8988T (cell line): ENCODE results near the gene TPP2.

Experiments used
- DNase-seq: peaks from one replicate; pipeline ENCODE4 v3.0.0; 2011

Gene TPP2

DNA sequence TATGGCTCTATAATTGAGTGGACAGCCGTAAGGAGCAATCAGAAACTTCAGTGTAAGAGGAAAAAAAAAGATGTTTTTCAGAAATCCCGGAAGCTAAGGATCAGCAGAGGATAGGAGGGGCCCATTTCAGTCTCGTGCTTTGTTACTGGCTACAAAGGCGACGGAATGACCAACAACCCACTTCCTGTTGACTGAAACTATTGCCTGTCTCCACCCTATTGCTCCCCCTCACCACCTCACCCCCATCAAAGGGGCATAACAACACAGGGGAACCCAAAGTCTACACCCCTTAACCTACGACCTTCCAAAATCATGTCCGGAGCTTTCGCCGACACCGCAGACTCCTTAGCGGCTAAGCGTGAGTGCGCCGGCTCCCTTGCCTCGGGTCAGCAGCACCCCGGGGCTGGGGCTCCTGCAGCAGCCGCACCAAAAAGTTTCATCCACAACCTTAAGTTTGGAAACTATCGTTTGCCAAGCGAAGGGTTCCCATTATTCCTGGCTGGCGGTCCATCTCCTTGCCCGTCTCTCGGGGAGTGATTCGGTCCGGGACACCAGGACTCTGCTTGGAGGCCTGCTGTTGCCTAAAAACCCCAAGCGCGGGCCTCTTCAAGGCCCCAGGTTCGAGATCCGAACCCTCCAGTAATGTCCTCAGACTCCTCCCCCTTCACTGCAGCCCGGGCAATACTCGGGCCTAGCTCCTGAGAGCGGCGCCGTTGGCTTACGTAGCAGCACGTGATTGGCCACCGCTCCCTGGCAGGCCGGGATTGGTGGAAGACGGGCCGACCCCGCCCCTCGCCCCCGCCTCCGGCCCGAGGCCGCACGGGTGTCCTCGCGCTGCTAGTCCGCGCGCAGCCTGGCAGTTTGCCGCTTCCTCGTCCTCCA lies at the start of gene TPP2:
Gene TPP2, plus strand, starts transcription at position 840 of the 882 bp plus-strand sequence. CDS start 53 bp downstream, outside the sequence.
- DNase-seq: peak; percentile 90

DNA sequence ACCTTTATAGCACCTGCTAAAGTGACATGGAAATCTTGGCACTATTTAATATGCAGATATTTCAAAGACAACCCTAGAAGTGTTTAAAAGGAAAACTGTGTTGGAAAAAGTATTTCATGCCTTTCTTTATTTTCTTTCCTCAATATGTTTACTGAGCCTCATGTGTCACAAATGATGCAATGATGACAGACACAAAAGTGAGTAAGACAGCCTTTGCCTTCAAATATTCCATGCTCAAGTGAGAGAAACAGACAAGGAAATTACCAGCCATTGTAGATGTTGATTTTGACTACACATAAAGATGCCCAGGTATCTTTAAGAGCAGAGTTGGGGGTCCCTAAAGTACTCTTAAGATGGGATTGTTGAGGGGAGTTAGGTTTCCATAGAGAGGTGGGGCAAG lies 48.0 kb upstream of the TPP2 start:
- DNase-seq: no peak

DNA sequence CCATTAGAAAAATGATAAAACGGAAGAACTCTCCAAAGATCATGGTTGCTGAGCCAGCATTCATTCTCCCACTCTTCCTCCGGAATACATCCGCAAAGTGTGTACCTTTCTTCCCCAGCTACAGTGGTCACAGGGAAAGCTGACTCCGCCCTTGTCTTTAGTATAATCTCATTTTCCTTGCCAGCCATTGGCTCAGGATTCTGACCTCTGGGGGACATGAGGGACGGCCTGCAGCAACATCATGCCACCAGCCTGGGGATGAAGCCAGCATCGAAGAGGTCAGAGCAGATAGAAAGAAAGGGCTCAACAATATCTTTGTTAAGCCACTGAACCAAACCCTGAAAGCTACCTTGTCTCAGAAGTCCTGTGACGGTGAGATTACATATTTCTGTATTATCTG lies 46.3 kb upstream of the TPP2 start:
- DNase-seq: no peak

DNA sequence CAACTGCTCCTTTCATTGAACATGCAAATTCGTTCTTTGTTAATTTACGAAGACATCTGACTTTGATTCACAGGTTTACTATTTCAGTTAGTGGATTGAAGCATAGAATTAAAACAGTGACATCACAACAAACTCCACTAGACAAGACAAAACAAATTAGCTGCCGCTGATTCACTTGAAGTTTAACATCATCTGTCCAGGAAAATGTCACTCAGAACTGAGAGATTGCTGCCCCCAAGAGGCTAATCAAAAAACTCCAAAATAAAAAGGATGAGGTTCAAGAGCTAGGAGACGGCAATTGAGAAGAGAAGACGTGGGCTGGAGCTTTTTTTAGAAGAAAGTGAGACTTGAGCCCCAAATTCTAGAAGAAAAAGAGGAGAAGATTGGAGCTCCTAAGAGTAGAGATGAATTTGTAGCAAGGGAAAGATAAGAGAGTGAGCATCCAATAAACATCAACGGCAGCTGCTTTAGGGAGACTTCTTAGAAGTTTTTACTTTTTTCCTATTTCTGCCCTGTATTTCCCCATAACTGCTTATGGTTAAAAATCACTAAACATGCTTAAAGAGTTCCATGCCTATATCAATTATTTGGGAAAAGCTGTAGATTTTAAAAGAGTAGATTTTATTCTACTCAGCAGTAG lies 40.8 kb upstream of the TPP2 start:
- DNase-seq: no peak

DNA sequence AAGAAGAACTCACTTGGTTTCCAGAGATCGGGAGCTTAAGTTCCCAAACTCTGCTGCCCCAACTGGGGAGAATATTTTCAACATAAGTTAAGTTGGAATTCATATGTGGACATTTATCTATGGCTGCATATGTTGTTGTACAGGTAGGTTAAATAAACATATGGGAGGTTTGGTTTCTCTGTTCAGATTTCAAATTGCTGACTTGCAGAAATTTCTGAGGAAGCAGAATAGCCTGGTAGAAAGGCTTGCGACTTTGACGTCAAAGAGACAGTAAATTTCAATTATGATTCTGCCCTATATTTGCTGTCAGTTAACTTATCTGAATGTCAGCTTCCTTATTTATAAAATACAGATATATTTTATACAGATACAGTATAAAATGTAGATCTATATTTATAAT lies 40.0 kb upstream of the TPP2 start:
- no peak for DNase-seq

DNA sequence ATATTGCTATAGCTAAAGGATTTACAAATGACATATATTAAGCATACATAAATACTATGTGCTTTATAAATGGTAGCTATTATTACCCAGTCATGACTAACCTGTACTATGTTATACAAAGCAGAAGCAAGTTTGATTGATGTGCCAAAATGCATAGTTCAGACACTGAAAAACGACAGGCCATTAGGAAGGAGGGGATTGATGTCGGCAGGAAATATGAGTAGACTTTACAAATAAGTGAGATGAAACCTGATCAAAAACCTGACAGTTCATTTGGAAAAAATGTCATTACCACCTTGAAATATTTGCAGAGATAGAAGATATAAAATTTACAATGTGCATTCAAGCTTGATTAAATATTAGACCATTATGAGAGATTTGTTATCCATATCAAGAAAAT lies 38.8 kb upstream of the TPP2 start:
- DNase-seq: no peak

DNA sequence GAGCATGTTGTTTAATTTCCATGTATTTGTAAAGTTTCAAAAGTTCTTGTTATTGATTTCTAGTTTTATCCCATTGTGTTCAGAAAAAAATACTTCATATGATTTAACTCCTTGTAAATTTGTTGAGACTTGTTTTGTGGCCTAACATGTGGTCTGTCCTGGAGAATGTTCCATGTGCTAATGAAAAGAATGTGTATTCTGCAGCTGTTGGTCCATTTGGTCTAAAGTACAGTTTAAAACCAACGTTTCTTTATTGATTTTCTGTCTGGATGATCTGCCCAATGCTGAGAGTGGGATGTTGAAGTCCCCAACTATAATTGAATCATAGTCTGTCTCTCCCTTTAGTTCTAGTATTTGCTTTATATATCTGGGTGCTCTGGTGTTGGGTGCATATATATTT lies 34.9 kb upstream of the TPP2 start:
- no peak for DNase-seq

DNA sequence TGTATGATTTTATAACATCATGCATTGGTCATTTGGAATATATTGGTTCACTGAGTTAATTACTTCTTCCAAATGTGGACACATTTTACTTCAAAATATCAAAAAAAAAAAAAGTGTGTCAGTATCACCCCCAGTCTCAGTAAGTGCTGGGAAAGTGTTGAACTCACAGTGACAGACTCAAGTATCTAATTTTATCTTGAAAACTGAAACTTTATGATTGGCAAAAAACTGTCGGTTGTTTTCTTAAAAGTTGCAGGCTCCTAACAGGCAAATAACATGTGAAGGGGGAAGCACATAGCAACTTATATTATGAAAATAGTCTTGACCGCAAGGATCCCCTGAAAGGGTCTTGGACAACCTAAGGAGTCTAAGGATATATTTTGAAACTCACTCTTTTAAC lies 33.5 kb upstream of the TPP2 start:
- DNase-seq: no peak

DNA sequence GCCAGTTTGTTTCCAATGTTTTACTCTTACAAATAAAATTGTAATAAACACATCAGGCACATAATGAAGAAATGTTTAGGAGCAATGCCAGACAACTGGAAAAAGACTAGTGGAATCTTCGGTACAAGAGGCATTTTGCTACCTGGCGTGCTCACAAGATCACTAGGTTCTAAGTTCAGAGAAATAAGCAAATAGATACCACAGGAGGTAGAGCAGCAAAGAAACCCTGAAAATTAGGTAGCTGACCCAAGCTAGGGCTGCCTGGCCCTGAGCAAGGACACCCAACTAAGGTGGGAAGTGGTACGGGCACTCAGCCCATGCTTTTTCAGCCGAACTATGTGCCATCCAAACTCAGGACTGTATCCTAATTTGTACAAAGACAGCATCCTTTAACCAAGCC lies 32.2 kb upstream of the TPP2 start:
- DNase-seq: no peak

DNA sequence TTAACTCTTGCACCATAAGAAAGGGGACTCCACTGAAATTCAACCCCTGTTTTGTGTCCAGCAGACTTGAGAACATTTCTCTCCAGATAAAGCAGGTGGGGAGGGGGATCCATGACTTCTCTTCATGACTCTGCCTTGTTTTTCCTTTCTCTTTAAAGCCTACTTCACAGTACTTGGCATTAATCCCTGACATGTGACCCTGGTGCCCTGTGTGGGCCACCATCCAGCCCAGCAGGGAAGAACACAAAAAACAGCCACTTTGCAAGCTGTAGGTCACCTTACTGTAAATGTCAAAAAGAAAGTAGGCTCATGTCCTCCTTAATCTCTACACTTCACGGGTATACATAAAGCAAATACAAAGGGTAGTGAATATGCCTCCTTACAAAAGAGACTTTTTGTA lies 30.3 kb upstream of the TPP2 start:
- DNase-seq: no peak

DNA sequence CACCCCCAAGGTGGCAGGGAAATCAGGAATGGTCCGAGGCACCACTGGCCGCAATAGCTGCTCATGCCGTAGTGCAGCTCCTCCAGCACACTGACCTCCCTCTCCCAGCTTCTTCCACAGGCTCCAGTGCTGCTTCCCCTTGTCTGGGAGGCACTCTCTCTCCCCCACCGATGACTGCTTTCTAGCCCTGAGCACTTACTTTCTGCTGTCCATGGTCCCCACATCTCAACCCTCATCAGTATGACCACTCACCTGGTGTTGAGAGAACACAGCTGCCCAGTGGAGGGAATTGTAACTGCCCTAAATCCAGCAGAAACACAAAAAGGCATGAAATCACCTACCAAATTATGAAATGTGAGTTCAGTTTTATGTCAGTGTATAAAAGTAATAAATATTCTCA lies 28.9 kb upstream of the TPP2 start:
- DNase-seq: no peak

DNA sequence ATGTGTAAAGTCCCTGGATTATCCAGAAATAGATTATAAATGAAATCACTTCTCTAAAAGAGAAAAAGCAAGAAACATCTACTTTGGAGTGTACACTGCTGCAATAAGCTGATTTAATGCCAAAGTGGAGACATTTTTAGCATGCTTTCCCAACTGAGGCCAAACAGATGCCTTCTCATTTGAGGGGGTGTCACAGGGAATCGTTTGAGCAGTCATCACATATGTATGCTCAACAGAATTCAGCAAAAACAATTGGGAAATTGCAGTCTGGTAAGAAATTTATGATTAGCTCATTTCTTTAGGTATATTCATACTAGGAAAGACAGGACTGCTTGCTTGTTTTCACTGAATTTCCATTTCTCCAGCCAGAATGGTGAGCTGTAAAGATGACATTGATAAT lies 27.3 kb upstream of the TPP2 start:
- DNase-seq: no peak

DNA sequence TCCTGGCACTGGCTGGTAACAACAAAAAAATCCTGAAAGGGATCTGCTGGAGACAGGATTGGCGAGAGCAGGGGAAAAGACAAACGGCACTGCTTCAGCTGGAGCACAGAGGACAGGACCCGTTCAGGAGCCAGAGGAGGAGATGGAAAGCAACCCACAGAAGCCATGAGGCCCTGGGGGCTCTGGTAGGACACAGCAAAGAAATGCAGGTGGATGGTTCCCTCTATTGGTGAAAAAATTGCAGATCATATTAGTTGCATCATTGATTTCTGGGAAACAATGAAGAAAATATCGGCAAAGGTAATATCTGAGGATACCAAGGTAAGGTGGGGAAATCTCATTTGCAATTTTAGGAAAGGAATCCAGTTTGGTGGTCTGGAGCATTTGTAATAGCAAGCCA lies 25.7 kb upstream of the TPP2 start:
- no peak for DNase-seq

DNA sequence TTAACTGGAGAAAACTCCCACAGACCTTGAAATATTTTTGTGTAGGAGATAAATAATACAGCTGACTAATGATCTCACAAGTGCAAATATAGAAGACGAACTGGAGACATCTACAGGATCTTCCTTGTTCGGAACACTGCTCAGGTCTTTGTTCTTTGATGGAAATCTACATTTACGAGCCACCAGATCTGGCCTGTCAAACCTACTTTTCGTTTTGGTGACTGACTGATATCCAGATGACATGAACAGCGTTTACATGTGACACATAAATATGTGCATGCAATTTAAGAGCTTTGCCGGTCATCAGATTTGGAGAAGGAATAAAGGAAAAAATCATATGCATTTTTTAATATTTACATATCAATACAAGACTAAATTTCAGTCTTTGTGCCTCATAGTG lies 24.5 kb upstream of the TPP2 start:
- no peak for DNase-seq

DNA sequence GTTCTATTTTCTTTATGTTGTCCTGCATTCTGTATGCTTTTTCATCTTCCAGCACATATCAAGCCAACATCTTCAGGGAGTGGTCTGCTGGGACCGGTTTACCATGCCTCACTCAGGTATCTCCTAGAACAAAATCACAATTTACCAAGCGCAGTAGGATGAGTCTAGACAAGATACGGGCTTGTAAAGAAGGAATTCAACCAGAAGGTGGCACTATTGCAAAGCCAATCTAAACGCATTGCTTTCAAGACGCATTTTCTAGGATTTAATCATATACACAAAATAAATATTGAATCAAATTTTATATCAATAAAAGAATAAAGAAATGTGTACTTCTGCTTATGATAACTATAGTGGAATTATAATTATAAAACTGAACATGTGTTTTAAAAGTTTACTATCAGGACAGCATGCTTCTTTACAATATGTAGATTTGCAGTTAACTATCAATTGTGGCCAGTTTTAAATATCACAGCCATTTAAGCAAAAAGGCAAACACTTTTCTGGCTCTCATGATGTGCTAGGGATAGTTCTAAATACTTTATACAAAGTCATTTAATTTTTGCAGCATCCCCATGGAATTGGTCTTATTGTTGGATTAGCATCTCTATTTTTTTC lies 16.1 kb upstream of the TPP2 start:
- no peak for DNase-seq

DNA sequence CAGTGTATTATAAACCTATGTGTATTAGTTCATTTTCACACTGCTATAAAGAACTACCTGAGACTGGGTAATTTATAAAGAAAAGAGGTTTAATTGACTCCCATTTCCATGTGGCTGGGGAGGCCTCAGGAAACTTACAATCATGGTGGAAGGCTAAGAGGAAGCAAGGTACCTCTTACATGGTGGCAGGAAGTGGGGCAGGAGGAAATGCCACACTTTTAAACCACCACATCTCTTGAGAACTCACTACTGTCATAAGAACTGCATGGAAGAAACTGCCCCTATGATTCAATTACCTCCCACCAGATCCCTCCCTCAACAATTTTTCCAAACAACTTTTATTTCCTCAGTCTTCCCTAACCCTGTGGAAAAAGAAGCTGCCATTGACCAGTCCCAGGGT lies 14.5 kb upstream of the TPP2 start:
- no peak for DNase-seq

DNA sequence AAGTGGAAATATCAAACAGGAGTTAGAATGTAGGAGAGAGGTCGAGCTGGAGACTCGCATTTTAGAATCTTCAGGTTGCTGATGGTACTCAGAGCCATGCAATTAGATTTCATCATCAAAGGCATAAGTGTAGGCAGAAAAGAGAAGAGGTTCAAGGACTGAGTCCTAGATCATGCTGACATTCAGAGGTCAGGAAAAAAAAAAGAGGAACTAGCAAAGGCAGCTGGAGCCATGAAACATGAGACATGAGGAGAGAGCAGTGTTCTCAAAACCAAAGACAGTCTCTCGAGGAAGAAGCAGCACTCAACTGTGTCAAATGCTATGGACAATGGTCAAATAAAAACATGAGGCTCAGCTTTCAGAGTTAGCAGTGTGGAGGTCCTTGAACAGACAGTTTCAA lies 12.4 kb upstream of the TPP2 start:
- DNase-seq: no peak

DNA sequence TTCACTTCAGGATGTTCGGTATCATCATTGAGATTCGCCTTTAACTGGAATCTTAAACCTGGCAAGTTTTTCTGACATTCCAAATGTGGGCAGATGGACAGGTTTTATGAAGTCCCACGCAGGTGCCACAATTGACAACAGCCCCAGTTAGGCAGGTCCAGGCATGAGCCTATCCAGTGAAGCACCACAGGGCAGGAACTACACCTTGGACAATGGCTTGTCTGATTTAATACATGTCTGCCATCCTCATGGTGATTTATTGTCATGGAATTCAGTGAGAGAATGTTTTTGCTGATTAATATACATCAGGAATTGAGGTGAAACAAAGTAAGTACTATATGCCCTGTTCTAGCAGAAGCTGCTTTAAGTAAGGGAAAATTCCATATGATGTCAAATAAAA lies 10.2 kb upstream of the TPP2 start:
- no peak for DNase-seq

DNA sequence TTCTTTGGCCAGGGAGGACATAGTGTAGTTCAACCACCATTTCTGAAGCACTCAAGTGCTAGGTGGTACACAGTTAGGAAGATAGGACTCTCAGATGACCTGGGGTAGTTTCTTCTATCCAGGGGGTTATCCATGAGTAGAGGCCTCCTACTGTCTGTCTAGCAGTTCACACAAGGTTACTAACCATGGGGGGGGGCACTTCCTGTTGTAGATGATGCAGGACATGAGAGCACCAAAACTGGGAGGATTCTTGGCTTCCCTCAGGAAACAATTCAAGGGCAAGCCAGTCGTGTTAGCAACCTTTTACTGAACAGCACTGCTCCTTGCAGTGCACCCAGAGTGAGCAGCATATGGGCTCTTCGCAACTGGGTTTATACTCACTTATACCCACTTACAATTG lies 8.9 kb upstream of the TPP2 start:
- no peak for DNase-seq

DNA sequence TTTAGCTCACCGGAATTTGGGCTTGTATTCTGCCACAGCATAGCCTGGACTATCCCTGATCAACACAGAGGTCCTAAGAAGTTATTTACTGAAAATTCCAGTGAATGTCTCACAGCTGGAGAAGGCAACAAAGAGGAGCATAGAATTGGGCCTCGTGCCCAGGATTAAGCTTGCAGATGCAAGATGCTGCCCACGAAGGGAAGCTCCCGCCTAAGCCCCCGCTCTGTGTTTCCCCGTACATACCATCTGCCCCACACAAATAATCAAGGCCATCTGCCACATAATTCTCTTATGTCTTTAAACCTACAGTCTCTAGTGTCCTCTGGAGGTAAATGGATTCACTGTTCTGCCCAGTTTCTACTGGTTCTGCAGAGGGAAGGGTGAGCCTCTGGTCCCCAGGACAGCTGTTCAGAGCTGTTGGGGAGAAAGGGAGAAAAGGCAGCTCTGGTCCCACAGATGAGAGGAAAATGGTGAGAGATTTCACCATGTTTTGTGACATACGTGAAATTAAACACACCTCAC lies 7.4 kb upstream of the TPP2 start:
- DNase-seq: no peak

DNA sequence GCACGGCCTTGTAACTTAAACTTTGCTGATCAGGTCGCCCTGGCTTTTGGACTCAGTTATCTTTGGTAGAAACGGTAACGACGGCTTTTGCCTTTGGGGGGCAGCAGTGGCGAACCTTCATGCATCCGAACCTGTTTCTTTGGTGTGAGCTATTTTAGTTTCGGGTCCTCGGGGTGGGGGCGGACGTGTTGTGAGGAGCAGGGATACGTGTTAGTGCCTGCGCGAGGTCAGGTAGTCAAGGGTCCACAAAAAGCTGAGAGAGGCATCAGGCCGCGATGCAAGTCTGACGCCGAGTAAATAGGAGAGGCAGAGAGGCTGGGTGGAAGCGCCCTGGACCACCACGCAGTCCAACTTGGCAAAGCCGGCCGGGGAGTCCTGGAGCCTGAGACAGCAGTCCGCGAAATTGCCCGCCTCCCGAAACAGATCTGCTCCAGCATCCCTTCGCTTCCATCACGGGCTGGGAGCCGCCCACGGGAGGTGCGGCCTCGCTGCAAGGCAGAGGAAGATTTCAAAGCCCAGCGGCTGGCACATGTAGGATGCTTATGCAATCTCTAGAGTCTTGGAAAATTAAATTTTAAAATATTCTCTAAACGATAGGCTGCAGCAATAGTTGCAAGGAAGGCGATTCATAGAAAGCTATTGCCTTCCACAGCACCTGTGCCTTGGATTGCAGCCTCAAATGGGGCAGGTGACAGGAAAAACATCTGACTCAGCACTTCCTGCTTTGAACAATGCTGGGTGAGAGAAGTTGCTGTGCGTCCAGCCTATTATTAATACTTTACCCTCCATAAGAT lies 4.6 kb upstream of the TPP2 start:
- peak; percentile 39 for DNase-seq

DNA sequence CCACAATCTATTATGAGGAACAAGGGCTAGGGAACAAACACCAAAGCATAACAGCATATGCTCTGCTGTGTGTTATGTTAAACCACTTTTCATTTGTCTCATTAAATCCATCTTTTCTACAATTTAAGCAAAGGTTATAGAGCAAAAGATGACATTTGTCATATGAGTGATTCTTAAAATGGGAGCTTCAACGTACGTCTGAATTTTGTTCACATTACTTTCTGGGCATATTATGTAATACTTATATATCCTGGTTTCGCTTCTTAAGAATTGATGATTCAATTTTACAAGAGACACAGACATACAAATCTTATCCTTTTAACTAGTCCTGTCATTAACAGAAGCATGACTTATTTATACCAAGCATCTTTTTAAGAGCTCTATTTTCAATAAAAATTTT lies 3.3 kb upstream of the TPP2 start:
- DNase-seq: no peak
